ENCODE measurements around the gene COL4A4. TPM values are rescaled to one million over a fixed set of nuclear protein-coding genes. Genes with fewer than 3 reads are reported as not detected.

COL4A4 gene
- total RNA-seq, 4 donors from 2014 or later: 0.90 to 5.7 (median 3.1) TPM

DNA sequence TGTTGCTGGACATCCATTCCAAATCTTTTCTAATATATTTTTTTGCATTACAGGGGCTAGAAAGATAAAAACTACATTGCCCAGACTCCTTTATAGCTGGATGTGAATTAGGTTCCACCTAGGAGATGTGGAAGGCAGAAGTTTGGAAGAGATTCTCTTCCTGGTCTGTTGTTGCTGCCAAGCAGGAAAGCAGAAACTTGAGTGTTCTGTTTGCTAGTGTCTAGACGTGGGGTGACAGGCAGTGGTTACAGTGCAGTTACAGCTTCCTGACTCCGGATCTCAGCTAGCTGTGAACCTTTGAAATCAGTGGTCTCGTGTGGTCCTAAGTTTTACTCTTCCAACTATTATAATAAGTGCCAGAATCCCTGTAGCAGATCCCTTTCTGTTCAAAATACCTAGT lies 46.2 kb downstream of the COL4A4 start:
- 28 to 35% methylated on average over 3 of the region's 3 CpGs for WGBS, 2 donors
- no peak for TF ChIP-seq CTCF (IDR thresholded peaks at IDR 0.05)
- TF ChIP-seq EP300 (IDR thresholded peaks at IDR 0.05): no peak
- TF ChIP-seq POLR2A (IDR thresholded peaks at IDR 0.05): no peak

DNA sequence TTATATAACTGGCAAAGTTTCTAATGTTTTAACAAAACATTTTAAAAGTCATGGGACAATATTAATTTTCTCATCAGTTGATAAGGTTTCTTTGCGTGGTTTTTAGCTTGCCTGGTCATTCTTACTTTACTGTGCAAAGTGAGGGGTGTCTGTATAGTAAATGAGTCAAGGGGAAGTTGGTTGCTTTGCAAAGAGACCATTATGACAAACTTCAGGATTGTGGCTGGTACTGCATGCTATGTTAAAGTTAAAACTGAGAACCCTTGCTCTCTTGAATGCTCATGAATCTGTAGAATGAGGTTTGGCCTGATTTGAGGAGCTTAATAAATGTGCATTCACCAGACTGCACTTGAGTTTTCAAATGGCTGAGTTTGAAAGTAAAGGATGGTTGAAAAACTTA lies 47.0 kb downstream of the COL4A4 start:
- no peak for TF ChIP-seq POLR2A (IDR thresholded peaks at IDR 0.05)
- no peak for TF ChIP-seq EP300 (IDR thresholded peaks at IDR 0.05)
- TF ChIP-seq CTCF (IDR thresholded peaks at IDR 0.05): no peak
- Histone ChIP-seq H3K27me3 (no peaks in the 10 kb centered on the region), H3K9me3 (no peaks in the 10 kb centered on the region), H3K27ac (no peak overlapping the region), H3K4me1 (no peaks in the 10 kb centered on the region), H3K4me3 (no peak overlapping the region), H3K36me3 (no peaks in the 10 kb centered on the region)
- no peak for DNase-seq (ENCODE audit: low spot score in 2 of 2)
- 87 to 91% methylated on average over 1 of the region's 1 CpG for WGBS, 2 donors

More for the DNA sequence above, 46.2 kb downstream of the COL4A4 start:
- Histone ChIP-seq H3K9me3 (no peaks in the 10 kb centered on the region), H3K27me3 (no peaks in the 10 kb centered on the region), H3K36me3 (no peaks in the 10 kb centered on the region), H3K4me3 (no peak overlapping the region), H3K27ac (no peak overlapping the region), H3K4me1 (no peaks in the 10 kb centered on the region)
- no peak for DNase-seq (ENCODE audit: low spot score in 2 of 2)

GRCh38 chr2:227115761-227116160 lies 48.2 kb downstream of the COL4A4 start:
- no peaks in the 10 kb centered on the region for H3K27me3 ChIP-seq
- no peaks in the 10 kb centered on the region for H3K9me3 ChIP-seq
- DNase-seq (ENCODE audit: low spot score in 2 of 2): no peak
- no peaks in the 10 kb centered on the region for H3K4me1 ChIP-seq
- H3K27ac ChIP-seq: no peak overlapping the region
- WGBS, 2 donors: 51 to 58% methylated on average over 5 of the region's 5 CpGs
- H3K4me3 ChIP-seq: no peak overlapping the region
- no peak for TF ChIP-seq CTCF (IDR thresholded peaks at IDR 0.05)
- H3K36me3 ChIP-seq: no peaks in the 10 kb centered on the region

DNA sequence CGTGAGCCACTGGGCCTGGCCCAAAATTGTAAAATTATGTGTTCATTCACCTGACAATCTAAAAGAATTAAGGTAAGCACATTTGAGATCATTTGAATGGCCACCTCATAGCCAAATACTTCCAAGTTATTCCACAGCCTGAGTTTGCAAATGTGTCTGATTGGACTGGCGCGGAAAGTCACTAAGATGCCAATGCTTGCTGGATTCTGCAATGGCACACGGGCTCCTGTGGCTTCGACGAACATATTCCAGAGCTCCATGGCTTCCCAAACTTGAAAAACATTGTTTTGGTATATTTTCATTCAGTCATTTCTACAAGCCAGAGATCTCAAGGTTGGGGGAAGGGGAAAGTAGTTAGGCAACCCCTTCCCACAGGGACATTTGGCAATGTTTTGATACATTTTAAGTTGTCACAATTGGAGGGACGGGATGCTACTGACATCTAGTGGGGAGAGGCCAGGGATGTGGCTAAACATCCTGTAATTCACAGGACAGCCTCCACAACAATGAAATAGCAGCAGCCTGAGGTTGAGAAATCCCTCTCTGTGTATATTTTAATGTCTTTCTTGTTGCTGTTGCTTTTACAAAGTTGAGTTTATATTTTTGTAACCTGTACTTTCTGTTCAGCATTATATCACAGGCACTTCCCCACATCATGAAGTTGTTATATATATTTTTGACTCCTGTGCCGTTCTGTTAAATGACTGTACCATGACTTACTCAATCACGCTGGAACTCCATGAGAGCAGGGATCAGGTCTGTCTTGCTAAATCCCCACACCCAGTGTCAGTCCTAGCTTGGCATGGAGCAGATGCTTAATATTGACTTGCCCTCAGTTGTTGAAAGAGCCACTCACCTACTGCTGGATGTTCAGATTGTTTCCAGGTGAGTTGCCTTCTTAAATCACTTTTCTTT lies 56.9 kb downstream of the COL4A4 start:
- Histone ChIP-seq H3K4me1 (no peaks in the 10 kb centered on the region), H3K27me3 (no peaks in the 10 kb centered on the region), H3K27ac (no peak overlapping the region), H3K36me3 (no peaks in the 10 kb centered on the region), H3K9me3 (no peaks in the 10 kb centered on the region), H3K4me3 (no peak overlapping the region)
- peak in 1 of 2 donors; percentile 39 for DNase-seq (ENCODE audit: low spot score in 2 of 2)
- TF ChIP-seq CTCF (IDR thresholded peaks at IDR 0.05) (peak; percentile 22 to 47 (median 33)), EP300 (IDR thresholded peaks at IDR 0.05) (no peak), POLR2A (IDR thresholded peaks at IDR 0.05) (no peak)
- 76% methylated on average over 9 of the region's 9 CpGs for WGBS, 2 donors

DNA sequence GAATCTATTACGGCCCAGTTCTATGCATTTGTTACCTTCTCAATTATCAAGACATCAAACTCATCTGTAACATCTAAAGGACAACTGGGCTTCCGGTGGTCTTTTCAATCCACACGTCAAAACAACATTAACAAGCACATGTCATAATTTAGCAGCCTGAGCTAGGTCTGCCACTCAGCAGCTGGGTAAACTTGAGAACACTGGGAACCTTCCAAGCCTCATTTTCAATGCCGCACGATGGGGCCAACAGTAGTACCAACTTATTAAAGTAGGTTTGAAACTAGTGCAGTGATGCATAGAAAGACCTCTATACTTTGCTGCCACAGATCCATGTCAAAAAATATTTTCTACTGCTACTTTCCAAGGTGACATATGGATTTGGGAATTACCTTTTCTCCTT lies 60.4 kb downstream of the COL4A4 start:
- no peak for TF ChIP-seq EP300 (IDR thresholded peaks at IDR 0.05)
- no peak for TF ChIP-seq POLR2A (IDR thresholded peaks at IDR 0.05)
- TF ChIP-seq CTCF (IDR thresholded peaks at IDR 0.05): no peak
- Histone ChIP-seq H3K27ac (no peak overlapping the region), H3K9me3 (no peaks in the 10 kb centered on the region), H3K4me3 (no peak overlapping the region), H3K27me3 (no peaks in the 10 kb centered on the region), H3K4me1 (no peaks in the 10 kb centered on the region), H3K36me3 (no peaks in the 10 kb centered on the region)
- no peak for DNase-seq (ENCODE audit: low spot score in 2 of 2)
- WGBS, 2 donors: 88 to 90% methylated on average over 5 of the region's 5 CpGs

All from tibial nerve (tissue), 4 donors.